ENCODE measurements around the gene SYT2. TPM values are rescaled to one million over a fixed set of nuclear protein-coding genes. Genes with fewer than 3 reads are reported as not detected.
"Not testable (repeated sequence)": the region's sequence is repeated elsewhere in the genome, so short reads cannot be mapped to it uniquely, and the experiment has no call there.

Gene SYT2
- total RNA-seq, 2 donors from 2014 or later = not detected

GRCh38 chr1:202545647-202546303 is 164.5 kb downstream of the SYT2 start:
- peak overlapping the region in 1 of 2 donors; percentile 34 for H3K27ac Mint-ChIP-seq
- H3K9me3 Mint-ChIP-seq; ATAC-seq; DNase-seq (ENCODE audit: low spot score in 2 of 2); H3K36me3 Mint-ChIP-seq: not testable (repeated sequence)

GRCh38 chr1:202544766-202545449 is 165.3 kb downstream of the SYT2 start:
- not testable (repeated sequence) for H3K27ac Mint-ChIP-seq; ATAC-seq; DNase-seq (ENCODE audit: low spot score in 2 of 2); H3K9me3 Mint-ChIP-seq; H3K36me3 Mint-ChIP-seq

- ATAC-seq; H3K27ac Mint-ChIP-seq; H3K9me3 Mint-ChIP-seq; DNase-seq (ENCODE audit: low spot score in 2 of 2); H3K36me3 Mint-ChIP-seq: not testable (repeated sequence)
Measured at GRCh38 chr1:202543537-202543936, 166.7 kb downstream of the SYT2 start.

- H3K36me3 Mint-ChIP-seq; H3K27ac Mint-ChIP-seq; H3K9me3 Mint-ChIP-seq; ATAC-seq; DNase-seq (ENCODE audit: low spot score in 2 of 2): not testable (repeated sequence)
Measured at GRCh38 chr1:202542415-202542814, 167.8 kb downstream of the SYT2 start.

GRCh38 chr1:202540858-202541257 is 169.4 kb downstream of the SYT2 start:
- not testable (repeated sequence) for DNase-seq (ENCODE audit: low spot score in 2 of 2); ATAC-seq; H3K36me3 Mint-ChIP-seq; H3K27ac Mint-ChIP-seq; H3K9me3 Mint-ChIP-seq

Other genes with a start within 250 kb of the SYT2 start
- 10 to 100 TPM; 47.8 to 82.2 TPM for gene KDM5B, start 98.0 kb upstream of the SYT2 start, total RNA-seq
- 1 to 10 TPM in 1 of 2 donors, not detected in 1; 3.9 TPM for gene PCAT6, start 100.5 kb upstream of the SYT2 start, total RNA-seq
- gene RABIF, start 178.7 kb upstream of the SYT2 start, total RNA-seq = 1 to 10 TPM; 8.1 to 8.8 TPM
- 10 to 100 TPM; 31.7 to 36.3 TPM for gene KLHL12, start 216.8 kb upstream of the SYT2 start, total RNA-seq
- 10 to 100 TPM; 69.4 to 97.8 TPM for gene ADIPOR1, start 247.9 kb upstream of the SYT2 start, total RNA-seq

Data from activated naive CD4-positive, alpha-beta T cell treated with anti-CD3 and anti-CD28 coated beads, Interleukin-2, amount 50 U/mL, for 72 hours (primary cell).